Rectal smooth muscle tissue (tissue), 1 donor: ENCODE data around the gene UMAD1.

Experiments
- H3K27ac ChIP-seq: one replicate; pipeline ENCODE4 v1.7.0; 2013; ENCODE audit warnings: low read depth, low read length, inconsistent platforms
- H3K27me3 ChIP-seq: one replicate; pipeline ENCODE4 v1.7.0; 2013; ENCODE audit warnings: low read length; ENCODE audit not compliant: control insufficient read depth, insufficient read depth
- H3K36me3 ChIP-seq: one replicate; pipeline ENCODE4 v1.7.0; 2013; ENCODE audit warnings: low read length; ENCODE audit not compliant: control insufficient read depth, insufficient read depth
- H3K4me1 ChIP-seq: one replicate; pipeline ENCODE4 v1.7.0; 2013; ENCODE audit warnings: low read length; ENCODE audit not compliant: control insufficient read depth, insufficient read depth
- H3K4me3 ChIP-seq: one replicate; pipeline ENCODE4 v1.7.0; 2013; ENCODE audit warnings: low read length
- H3K9ac ChIP-seq: one replicate; pipeline ENCODE4 v1.7.0; 2013; ENCODE audit warnings: low read length

Gene UMAD1

GRCh38 chr7:7713730-7714129 lies 73.2 kb downstream of the UMAD1 start:
- Histone ChIP-seq H3K36me3 (no peaks in the 10 kb centered on the region), H3K4me3 (no peak overlapping the region), H3K4me1 (peaks cover 2% of the 10 kb centered on the region), H3K27ac (no peak overlapping the region), H3K9ac (no peak overlapping the region), H3K27me3 (no peaks in the 10 kb centered on the region)

- no peak within 1 kb of the TSS for H3K27ac ChIP-seq
- no peaks in the 10 kb centered on the region for H3K36me3 ChIP-seq
- no peaks in the 10 kb centered on the region for H3K27me3 ChIP-seq
- H3K4me1 ChIP-seq: peaks cover 8% of the 10 kb centered on the region
- no peak within 1 kb of the TSS for H3K4me3 ChIP-seq
- H3K9ac ChIP-seq: no peak within 1 kb of the TSS
Observed at GRCh38 chr7:7718492-7718891, 77.9 kb downstream of the UMAD1 start, which contains the start of gene RPA3. RPA3 (minus strand) TSS chr7:7718607; CDS start chr7:7640418, 78,189 bp downstream.

- no peak overlapping the region for H3K9ac ChIP-seq
- no peaks in the 10 kb centered on the region for H3K36me3 ChIP-seq
- H3K27ac ChIP-seq: no peak overlapping the region
- peaks cover 8% of the 10 kb centered on the region for H3K4me1 ChIP-seq
- no peaks in the 10 kb centered on the region for H3K27me3 ChIP-seq
- H3K4me3 ChIP-seq: no peak overlapping the region
Observed at GRCh38 chr7:7719236-7719635, 78.7 kb downstream of the UMAD1 start.

GRCh38 chr7:7720193-7720592 lies 79.6 kb downstream of the UMAD1 start:
- Histone ChIP-seq H3K4me3 (no peak overlapping the region), H3K27me3 (no peaks in the 10 kb centered on the region), H3K9ac (no peak overlapping the region), H3K27ac (no peak overlapping the region), H3K4me1 (peaks cover 8% of the 10 kb centered on the region), H3K36me3 (no peaks in the 10 kb centered on the region)

- H3K9ac ChIP-seq: no peak overlapping the region
- H3K36me3 ChIP-seq: no peaks in the 10 kb centered on the region
- H3K27ac ChIP-seq: no peak overlapping the region
- H3K4me3 ChIP-seq: no peak overlapping the region
- H3K27me3 ChIP-seq: no peaks in the 10 kb centered on the region
- H3K4me1 ChIP-seq: peaks cover 8% of the 10 kb centered on the region
Observed at GRCh38 chr7:7720750-7721621, 80.4 kb downstream of the UMAD1 start.

GRCh38 chr7:7731732-7732131 lies 91.2 kb downstream of the UMAD1 start:
- no peaks in the 10 kb centered on the region for H3K36me3 ChIP-seq
- peak overlapping the region; percentile 1 for H3K27ac ChIP-seq
- H3K4me1 ChIP-seq: peaks cover 9% of the 10 kb centered on the region
- H3K9ac ChIP-seq: no peak overlapping the region
- H3K27me3 ChIP-seq: no peaks in the 10 kb centered on the region
- no peak overlapping the region for H3K4me3 ChIP-seq

GRCh38 chr7:7732621-7733281 lies 92.2 kb downstream of the UMAD1 start:
- H3K4me1 ChIP-seq: peaks cover 9% of the 10 kb centered on the region
- no peak overlapping the region for H3K4me3 ChIP-seq
- H3K27me3 ChIP-seq: no peaks in the 10 kb centered on the region
- no peaks in the 10 kb centered on the region for H3K36me3 ChIP-seq
- H3K9ac ChIP-seq: no peak overlapping the region
- peak overlapping the region; percentile 1 for H3K27ac ChIP-seq

GRCh38 chr7:7736671-7737070 lies 96.1 kb downstream of the UMAD1 start:
- Histone ChIP-seq H3K4me1 (peaks cover 13% of the 10 kb centered on the region), H3K27me3 (no peaks in the 10 kb centered on the region), H3K9ac (no peak overlapping the region), H3K27ac (no peak overlapping the region), H3K4me3 (no peak overlapping the region), H3K36me3 (no peaks in the 10 kb centered on the region)

GRCh38 chr7:7737674-7738073 lies 97.1 kb downstream of the UMAD1 start:
- no peaks in the 10 kb centered on the region for H3K36me3 ChIP-seq
- H3K27me3 ChIP-seq: no peaks in the 10 kb centered on the region
- H3K9ac ChIP-seq: no peak overlapping the region
- H3K4me3 ChIP-seq: no peak overlapping the region
- peaks cover 6% of the 10 kb centered on the region for H3K4me1 ChIP-seq
- H3K27ac ChIP-seq: no peak overlapping the region

GRCh38 chr7:7738177-7738576 lies 97.6 kb downstream of the UMAD1 start:
- H3K4me3 ChIP-seq: no peak overlapping the region
- no peak overlapping the region for H3K27ac ChIP-seq
- no peaks in the 10 kb centered on the region for H3K36me3 ChIP-seq
- peaks cover 6% of the 10 kb centered on the region for H3K4me1 ChIP-seq
- H3K27me3 ChIP-seq: no peaks in the 10 kb centered on the region
- H3K9ac ChIP-seq: no peak overlapping the region

GRCh38 chr7:7738622-7739021 lies 98.1 kb downstream of the UMAD1 start:
- Histone ChIP-seq H3K4me1 (peaks cover 6% of the 10 kb centered on the region), H3K4me3 (no peak overlapping the region), H3K27me3 (no peaks in the 10 kb centered on the region), H3K36me3 (no peaks in the 10 kb centered on the region), H3K27ac (no peak overlapping the region), H3K9ac (no peak overlapping the region)

GRCh38 chr7:7739204-7740036 lies 98.9 kb downstream of the UMAD1 start:
- no peaks in the 10 kb centered on the region for H3K36me3 ChIP-seq
- peaks cover 6% of the 10 kb centered on the region for H3K4me1 ChIP-seq
- H3K27me3 ChIP-seq: no peaks in the 10 kb centered on the region
- no peak overlapping the region for H3K4me3 ChIP-seq
- H3K9ac ChIP-seq: no peak overlapping the region
- no peak overlapping the region for H3K27ac ChIP-seq
